Lower leg skin (tissue), 4 donors: Measurements from ENCODE around the gene NCOA3. TPM values are rescaled to one million over a fixed set of nuclear protein-coding genes. Genes with fewer than 3 reads are reported as not detected.

Experiments used
- DNase-seq, 2 donors: peaks; one replicate each; pipeline ENCODE4 v3.0.0-alpha.2; 2019; ENCODE audit warnings: low spot score in 2 of 2
- H3K4me3 ChIP-seq: fragments of 200-600 bp; sonication (generic); 2 replicates; pipeline ENCODE4 v1.5.1; 2017; ENCODE audit warnings: mild to moderate bottlenecking, low read depth; ENCODE audit not compliant: poor library complexity, severe bottlenecking
- CTCF ChIP-seq, 3 donors: fragments of 450-650 bp; IDR thresholded peaks; one replicate each; pipeline ENCODE4 v1.5.1; 2016; ENCODE audit warnings: antibody characterized with exemption in 3 of 3, mild to moderate bottlenecking in 3 of 3, moderate library complexity in 2 of 3
- POLR2A ChIP-seq, 2 donors: fragments of 450-650 bp; IDR thresholded peaks; one replicate each; pipeline ENCODE4 v1.6.1; 2016 to 2017; ENCODE audit warnings: antibody characterized with exemption in 2 of 2, mild to moderate bottlenecking in 1 of 2, moderate library complexity in 1 of 2
- WGBS, 2 donors: methylation state at CpG; one replicate each; pipeline ENCODE4 v1.1.5; 2018; 5-methylcytosine and 5-hydroxymethylcytosine counted together
- intact Hi-C: fragments of 100-400 bp; cut with DNase I; formaldehyde crosslinking; loops from one replicate; pipeline ENCODE4 v1.15.0; 2023; ENCODE audit warnings: low total_unique reads
- total RNA-seq, 4 donors: library from RNA; depleted of rRNA; stranded (reverse); fragments of >200 nt; gene quantifications; one replicate each; pipeline ENCODE4 v1.1.0, GENCODE V29; 2016

The NCOA3 gene
- total RNA-seq, 4 donors from 2014 or later = 43.6 to 55.0 (median 49.5) TPM

DNA sequence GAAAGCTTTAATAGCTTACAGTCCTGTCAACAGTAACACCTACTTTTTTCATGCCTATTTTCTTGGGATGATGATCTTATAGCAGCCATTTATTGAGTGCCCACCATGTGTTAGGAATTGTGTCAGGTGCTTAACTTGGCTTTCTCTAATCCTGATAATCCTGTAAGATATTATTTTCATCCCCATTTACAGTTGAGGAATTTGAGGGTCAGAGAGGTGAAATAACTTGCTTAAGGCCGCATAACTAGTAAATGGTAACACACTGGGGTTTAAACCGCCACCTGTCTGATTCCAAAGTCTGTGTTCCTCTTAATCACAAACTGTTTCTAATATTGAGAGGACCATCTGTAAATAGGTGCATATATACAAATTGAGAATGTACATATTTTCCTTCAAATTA, 55.5 kb downstream of the NCOA3 start:
- DNase-seq = no peak
- WGBS, 2 donors = 77 to 94% methylated on average over 2 of the region's 2 CpGs
- no peak for TF ChIP-seq CTCF (IDR thresholded peaks at IDR 0.05)
- H3K4me3 ChIP-seq = no peak overlapping the region
- intact Hi-C loops = no loop called here

GRCh38 chr20:47557791-47558190, 56.1 kb downstream of the NCOA3 start:
- DNase-seq = peak in 1 of 2 donors; percentile 73
- 79 to 84% methylated on average over 7 of the region's 7 CpGs for WGBS, 2 donors
- no peak overlapping the region for H3K4me3 ChIP-seq
- TF ChIP-seq CTCF (IDR thresholded peaks at IDR 0.05) (no peak), POLR2A (IDR thresholded peaks at IDR 0.05) (no peak)
- intact Hi-C loops = no loop called here

- peak in 1 of 2 donors; percentile 57 for DNase-seq
- no peak for TF ChIP-seq POLR2A (IDR thresholded peaks at IDR 0.05)
- no peak for TF ChIP-seq CTCF (IDR thresholded peaks at IDR 0.05)
- intact Hi-C loops = no loop called here
- no peak overlapping the region for H3K4me3 ChIP-seq
- 56 to 61% methylated on average over 10 of the region's 10 CpGs for WGBS, 2 donors
Measured at GRCh38 chr20:47558295-47559066, 56.8 kb downstream of the NCOA3 start.

GRCh38 chr20:47559141-47559540, 57.5 kb downstream of the NCOA3 start:
- no peak overlapping the region for H3K4me3 ChIP-seq
- intact Hi-C loops = no loop called here
- TF ChIP-seq CTCF (IDR thresholded peaks at IDR 0.05) (no peak), POLR2A (IDR thresholded peaks at IDR 0.05) (no peak)
- DNase-seq = no peak

DNA sequence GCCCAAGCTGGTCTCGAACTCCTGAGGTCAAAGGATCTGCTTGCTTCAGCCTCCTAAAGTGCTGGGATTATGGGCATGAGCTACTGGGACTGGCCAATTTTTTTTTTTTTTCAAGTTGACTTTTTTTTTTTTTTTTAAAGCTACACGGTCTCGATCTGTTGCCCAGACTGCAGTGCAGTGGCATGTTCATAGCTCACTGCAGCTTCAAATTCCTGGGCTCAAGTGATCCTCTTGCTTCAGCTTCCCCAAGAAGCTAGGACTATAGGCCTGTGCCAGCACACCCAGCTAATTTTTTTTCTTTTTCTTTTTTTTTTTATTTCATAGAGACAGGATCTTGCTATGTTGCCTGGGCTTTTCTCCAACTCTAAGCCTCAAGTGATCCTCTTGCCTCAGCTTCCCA, 59.5 kb downstream of the NCOA3 start:
- no peak for TF ChIP-seq POLR2A (IDR thresholded peaks at IDR 0.05)
- no peak for TF ChIP-seq CTCF (IDR thresholded peaks at IDR 0.05)
- WGBS, 2 donors = 43 to 56% methylated on average over 3 of the region's 3 CpGs

More for the DNA sequence above, 59.5 kb downstream of the NCOA3 start:
- intact Hi-C loops = no loop called here
- DNase-seq = no peak
- H3K4me3 ChIP-seq = no peak overlapping the region
